K562 (cell line): Measurements from ENCODE around the gene PDE4A. TPM values are rescaled to one million over a fixed set of nuclear protein-coding genes. Genes with fewer than 3 reads are reported as not detected.
A peak's percentile ranks its signal among the peaks of the same experiment; 100 is the strongest.

Source experiments
- ARID3A ChIP-seq: IDR thresholded peaks from 2 replicates; pipeline ENCODE4 v1.6.1; 2012; ENCODE audit warnings: low read depth, low read length, improper control_type of control experiment, borderline replicate concordance
- IFI16 ChIP-seq: fragments of 250-450 bp; sonication (Bioruptor Pico); IDR thresholded peaks from 2 replicates; pipeline ENCODE4 v2.1.2; 2022; ENCODE audit warnings: mild to moderate bottlenecking, inconsistent platforms
- MAFF ChIP-seq: IDR thresholded peaks from 2 replicates; pipeline ENCODE4 v1.6.1; 2012; ENCODE audit warnings: low read length, improper control_type of control experiment
- NEUROD1 ChIP-seq: fragments of 150-350 bp; IDR thresholded peaks from 2 replicates; pipeline ENCODE4 v1.6.1; 2014; ENCODE audit warnings: borderline replicate concordance, low read length, low read depth; ENCODE audit not compliant: partially characterized antibody
- SMAD1 ChIP-seq: fragments of 150-350 bp; IDR thresholded peaks from 2 replicates; pipeline ENCODE4 v1.6.1; 2014; ENCODE audit warnings: low read length, low read depth; ENCODE audit not compliant: partially characterized antibody
- ZNF217 ChIP-seq: sonication (generic); formaldehyde crosslinking; IDR thresholded peaks from 2 replicates; pipeline ENCODE4 v1.8.0; 2022; ENCODE audit warnings: mild to moderate bottlenecking, missing genetic modification reagents
- ZNF699 ChIP-seq: fragments of 250-450 bp; sonication (Bioruptor Pico); IDR thresholded peaks from 2 replicates; pipeline ENCODE4 v1.8.0; 2021; ENCODE audit warnings: mild to moderate bottlenecking, moderate library complexity; ENCODE audit not compliant: insufficient replicate concordance
- ZNF740 ChIP-seq, 3 experiments: fragments of 200-800 bp in 1 of 3; sonication (Bioruptor generic) in 1 of 3; sonication (generic) in 1 of 3; formaldehyde crosslinking in 1 of 3; IDR thresholded peaks; 2 replicates each; pipeline versions ENCODE4 v1.6.1 to v1.8.0; 2016 to 2022; ENCODE audit warnings: mild to moderate bottlenecking in 2 of 3, missing compliant biosample characterization in 2 of 3, missing genetic modification characterization in 2 of 3, missing genetic modification reagents in 1 of 3
- polyA plus RNA-seq, 8 experiments: library from polyadenylated mRNA; depleted of rRNA in 4 of 8; stranded (reverse) in 5 of 8; unstranded in 3 of 8; fragments of >200 nt; fragmentation: Nextera tagmentation in 2 of 8; fragmentation: Illumina TruSeq in 1 of 8; extraction: Ambion mirVana in 2 of 8; extraction: Trizol in 1 of 8; gene quantifications; 2 replicates each; pipeline versions ENCODE4 v1.2.1 to v1.2.3, GENCODE V29; 2011 to 2014; ENCODE audit warnings: inconsistent platforms in 1 of 8, missing spikeins in 1 of 8
- total RNA-seq, 7 experiments: library from RNA; depleted of rRNA in 6 of 7; stranded (reverse); fragments of >200 nt in 6 of 7; fragmentation: Illumina TruSeq in 2 of 7; extraction: Trizol in 2 of 7; gene quantifications; 2 replicates each; pipeline versions ENCODE4 v1.2.1 to v1.2.3, GENCODE V29; 2011 to 2021; ENCODE audit warnings: low replicate concordance in 1 of 7
- TF ChIP-seq, protein P1 (sequence below): fragments of 450-650 bp; IDR thresholded peaks from 2 replicates; pipeline ENCODE4 v1.6.1; 2016; ENCODE audit warnings: mild to moderate bottlenecking, moderate library complexity
- TF ChIP-seq, protein P2 (sequence below): fragments of 250-450 bp; sonication (Bioruptor Pico); IDR thresholded peaks from 2 replicates; pipeline ENCODE4 v1.4.0; 2020; ENCODE audit warnings: borderline replicate concordance

The PDE4A gene
- total and polyA plus RNA-seq, 9 of the 15 experiments (the other 6 are each of a cell fraction or from before 2014, with no cell fraction given): 0.66 to 26.9 (median 4.6) TPM

DNA sequence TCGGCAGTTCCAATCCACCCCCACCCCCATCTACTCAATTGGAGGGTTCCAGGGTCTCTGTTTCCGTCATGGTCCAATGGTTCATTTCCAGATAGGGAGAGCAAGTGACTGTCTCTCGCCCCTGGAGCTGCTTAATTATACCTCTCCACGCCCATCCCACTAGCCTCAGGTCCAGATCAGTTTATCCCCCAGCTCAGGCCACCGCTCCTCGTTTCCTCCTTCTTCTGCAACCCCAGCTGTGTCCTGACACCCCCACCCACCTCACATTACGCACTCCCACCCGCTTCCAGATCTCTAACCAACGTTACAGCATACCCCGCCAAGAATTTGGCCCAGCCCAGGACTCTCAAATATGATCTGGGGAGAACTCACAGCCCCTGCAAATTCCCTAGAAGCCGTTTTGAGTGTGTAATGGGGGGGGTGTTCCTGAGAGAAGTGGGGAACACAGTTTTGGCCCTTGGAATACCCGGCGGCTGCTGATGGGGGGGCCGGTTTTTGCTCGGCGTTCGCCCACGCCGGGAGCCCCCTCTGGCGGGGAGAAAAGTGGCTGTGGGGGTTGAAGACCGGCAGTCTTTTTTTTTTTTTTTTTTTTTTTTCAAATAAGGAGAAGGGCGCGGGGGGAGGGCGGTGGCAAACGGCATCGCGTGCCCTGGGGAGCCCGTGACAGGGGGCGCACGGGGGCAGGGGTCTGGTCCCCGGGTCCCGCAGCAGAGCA lies 1.7 kb upstream of the PDE4A start (continued):
- no peak for TF ChIP-seq ARID3A
- no peak for TF ChIP-seq ZNF217
- peak; percentile 13 for TF ChIP-seq NEUROD1
- no peak for TF ChIP-seq SMAD1
- TF ChIP-seq, protein P1, sequence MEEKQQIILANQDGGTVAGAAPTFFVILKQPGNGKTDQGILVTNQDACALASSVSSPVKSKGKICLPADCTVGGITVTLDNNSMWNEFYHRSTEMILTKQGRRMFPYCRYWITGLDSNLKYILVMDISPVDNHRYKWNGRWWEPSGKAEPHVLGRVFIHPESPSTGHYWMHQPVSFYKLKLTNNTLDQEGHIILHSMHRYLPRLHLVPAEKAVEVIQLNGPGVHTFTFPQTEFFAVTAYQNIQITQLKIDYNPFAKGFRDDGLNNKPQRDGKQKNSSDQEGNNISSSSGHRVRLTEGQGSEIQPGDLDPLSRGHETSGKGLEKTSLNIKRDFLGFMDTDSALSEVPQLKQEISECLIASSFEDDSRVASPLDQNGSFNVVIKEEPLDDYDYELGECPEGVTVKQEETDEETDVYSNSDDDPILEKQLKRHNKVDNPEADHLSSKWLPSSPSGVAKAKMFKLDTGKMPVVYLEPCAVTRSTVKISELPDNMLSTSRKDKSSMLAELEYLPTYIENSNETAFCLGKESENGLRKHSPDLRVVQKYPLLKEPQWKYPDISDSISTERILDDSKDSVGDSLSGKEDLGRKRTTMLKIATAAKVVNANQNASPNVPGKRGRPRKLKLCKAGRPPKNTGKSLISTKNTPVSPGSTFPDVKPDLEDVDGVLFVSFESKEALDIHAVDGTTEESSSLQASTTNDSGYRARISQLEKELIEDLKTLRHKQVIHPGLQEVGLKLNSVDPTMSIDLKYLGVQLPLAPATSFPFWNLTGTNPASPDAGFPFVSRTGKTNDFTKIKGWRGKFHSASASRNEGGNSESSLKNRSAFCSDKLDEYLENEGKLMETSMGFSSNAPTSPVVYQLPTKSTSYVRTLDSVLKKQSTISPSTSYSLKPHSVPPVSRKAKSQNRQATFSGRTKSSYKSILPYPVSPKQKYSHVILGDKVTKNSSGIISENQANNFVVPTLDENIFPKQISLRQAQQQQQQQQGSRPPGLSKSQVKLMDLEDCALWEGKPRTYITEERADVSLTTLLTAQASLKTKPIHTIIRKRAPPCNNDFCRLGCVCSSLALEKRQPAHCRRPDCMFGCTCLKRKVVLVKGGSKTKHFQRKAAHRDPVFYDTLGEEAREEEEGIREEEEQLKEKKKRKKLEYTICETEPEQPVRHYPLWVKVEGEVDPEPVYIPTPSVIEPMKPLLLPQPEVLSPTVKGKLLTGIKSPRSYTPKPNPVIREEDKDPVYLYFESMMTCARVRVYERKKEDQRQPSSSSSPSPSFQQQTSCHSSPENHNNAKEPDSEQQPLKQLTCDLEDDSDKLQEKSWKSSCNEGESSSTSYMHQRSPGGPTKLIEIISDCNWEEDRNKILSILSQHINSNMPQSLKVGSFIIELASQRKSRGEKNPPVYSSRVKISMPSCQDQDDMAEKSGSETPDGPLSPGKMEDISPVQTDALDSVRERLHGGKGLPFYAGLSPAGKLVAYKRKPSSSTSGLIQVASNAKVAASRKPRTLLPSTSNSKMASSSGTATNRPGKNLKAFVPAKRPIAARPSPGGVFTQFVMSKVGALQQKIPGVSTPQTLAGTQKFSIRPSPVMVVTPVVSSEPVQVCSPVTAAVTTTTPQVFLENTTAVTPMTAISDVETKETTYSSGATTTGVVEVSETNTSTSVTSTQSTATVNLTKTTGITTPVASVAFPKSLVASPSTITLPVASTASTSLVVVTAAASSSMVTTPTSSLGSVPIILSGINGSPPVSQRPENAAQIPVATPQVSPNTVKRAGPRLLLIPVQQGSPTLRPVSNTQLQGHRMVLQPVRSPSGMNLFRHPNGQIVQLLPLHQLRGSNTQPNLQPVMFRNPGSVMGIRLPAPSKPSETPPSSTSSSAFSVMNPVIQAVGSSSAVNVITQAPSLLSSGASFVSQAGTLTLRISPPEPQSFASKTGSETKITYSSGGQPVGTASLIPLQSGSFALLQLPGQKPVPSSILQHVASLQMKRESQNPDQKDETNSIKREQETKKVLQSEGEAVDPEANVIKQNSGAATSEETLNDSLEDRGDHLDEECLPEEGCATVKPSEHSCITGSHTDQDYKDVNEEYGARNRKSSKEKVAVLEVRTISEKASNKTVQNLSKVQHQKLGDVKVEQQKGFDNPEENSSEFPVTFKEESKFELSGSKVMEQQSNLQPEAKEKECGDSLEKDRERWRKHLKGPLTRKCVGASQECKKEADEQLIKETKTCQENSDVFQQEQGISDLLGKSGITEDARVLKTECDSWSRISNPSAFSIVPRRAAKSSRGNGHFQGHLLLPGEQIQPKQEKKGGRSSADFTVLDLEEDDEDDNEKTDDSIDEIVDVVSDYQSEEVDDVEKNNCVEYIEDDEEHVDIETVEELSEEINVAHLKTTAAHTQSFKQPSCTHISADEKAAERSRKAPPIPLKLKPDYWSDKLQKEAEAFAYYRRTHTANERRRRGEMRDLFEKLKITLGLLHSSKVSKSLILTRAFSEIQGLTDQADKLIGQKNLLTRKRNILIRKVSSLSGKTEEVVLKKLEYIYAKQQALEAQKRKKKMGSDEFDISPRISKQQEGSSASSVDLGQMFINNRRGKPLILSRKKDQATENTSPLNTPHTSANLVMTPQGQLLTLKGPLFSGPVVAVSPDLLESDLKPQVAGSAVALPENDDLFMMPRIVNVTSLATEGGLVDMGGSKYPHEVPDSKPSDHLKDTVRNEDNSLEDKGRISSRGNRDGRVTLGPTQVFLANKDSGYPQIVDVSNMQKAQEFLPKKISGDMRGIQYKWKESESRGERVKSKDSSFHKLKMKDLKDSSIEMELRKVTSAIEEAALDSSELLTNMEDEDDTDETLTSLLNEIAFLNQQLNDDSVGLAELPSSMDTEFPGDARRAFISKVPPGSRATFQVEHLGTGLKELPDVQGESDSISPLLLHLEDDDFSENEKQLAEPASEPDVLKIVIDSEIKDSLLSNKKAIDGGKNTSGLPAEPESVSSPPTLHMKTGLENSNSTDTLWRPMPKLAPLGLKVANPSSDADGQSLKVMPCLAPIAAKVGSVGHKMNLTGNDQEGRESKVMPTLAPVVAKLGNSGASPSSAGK: no peak
- no peak for TF ChIP-seq IFI16 (CRISPR knock-in tag)
- no peak for TF ChIP-seq MAFF
- TF ChIP-seq ZNF699 (CRISPR knock-in tag): no peak
- TF ChIP-seq, protein P2, sequence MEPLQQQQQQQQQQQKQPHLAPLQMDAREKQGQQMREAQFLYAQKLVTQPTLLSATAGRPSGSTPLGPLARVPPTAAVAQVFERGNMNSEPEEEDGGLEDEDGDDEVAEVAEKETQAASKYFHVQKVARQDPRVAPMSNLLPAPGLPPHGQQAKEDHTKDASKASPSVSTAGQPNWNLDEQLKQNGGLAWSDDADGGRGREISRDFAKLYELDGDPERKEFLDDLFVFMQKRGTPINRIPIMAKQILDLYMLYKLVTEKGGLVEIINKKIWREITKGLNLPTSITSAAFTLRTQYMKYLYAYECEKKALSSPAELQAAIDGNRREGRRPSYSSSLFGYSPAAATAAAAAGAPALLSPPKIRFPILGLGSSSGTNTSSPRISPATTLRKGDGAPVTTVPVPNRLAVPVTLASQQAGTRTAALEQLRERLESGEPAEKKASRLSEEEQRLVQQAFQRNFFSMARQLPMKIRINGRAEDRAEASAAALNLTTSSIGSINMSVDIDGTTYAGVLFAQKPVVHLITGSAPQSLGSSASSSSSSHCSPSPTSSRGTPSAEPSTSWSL (CRISPR knock-in tag): no peak
- TF ChIP-seq ZNF740 (CRISPR knock-in tag; IDR thresholded peaks at IDR 0.05): no peak
- peak in 1 of 2 experiments; percentile 75; a peak in 1 of 4 replicates for TF ChIP-seq ZNF740 (tag; IDR thresholded peaks at IDR 0.05)
